Measurements from ENCODE around the gene ARHGAP15. TPM values are rescaled to one million over a fixed set of nuclear protein-coding genes. Genes with fewer than 3 reads are reported as not detected.

ARHGAP15 gene
- total and polyA plus RNA-seq, 12 donors, result 1.3 to 7.7 (median 2.8) TPM

DNA sequence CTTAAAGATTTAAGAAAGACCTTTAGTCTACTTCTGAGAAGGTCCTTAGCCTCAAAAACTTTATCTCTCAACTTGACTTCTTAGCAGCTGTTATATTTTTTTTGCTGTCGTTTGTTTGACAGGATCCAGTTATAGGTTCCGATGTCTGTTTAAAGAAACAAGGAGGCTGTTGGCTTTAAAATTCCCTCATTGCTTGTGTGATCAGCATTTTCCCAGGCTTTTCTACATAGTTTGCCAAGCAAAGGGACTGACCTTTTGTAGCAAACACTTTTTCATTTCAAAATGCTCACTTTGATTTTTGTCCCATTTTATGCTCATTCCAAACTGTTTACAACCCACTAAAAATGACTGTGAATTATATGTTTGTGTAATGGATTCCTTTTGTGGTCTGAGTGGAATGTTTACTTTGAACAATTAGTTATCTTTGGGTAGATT, 394.9 kb downstream of the ARHGAP15 start:
- TF ChIP-seq, protein P1, sequence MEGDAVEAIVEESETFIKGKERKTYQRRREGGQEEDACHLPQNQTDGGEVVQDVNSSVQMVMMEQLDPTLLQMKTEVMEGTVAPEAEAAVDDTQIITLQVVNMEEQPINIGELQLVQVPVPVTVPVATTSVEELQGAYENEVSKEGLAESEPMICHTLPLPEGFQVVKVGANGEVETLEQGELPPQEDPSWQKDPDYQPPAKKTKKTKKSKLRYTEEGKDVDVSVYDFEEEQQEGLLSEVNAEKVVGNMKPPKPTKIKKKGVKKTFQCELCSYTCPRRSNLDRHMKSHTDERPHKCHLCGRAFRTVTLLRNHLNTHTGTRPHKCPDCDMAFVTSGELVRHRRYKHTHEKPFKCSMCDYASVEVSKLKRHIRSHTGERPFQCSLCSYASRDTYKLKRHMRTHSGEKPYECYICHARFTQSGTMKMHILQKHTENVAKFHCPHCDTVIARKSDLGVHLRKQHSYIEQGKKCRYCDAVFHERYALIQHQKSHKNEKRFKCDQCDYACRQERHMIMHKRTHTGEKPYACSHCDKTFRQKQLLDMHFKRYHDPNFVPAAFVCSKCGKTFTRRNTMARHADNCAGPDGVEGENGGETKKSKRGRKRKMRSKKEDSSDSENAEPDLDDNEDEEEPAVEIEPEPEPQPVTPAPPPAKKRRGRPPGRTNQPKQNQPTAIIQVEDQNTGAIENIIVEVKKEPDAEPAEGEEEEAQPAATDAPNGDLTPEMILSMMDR (IDR thresholded peaks at IDR 0.05), result no peak
- DNase-seq, result no peak
- peak overlapping the region in 8 of 10 donors; percentile 1 to 55 (median 48) for H3K27ac ChIP-seq
- no peaks in the 10 kb centered on the region for H3K9me3 ChIP-seq
- intact Hi-C loops (cut with DNase I), result loop anchor here in 1 of 10 donors (5.0 to 10.0 kb wide), 3 partner anchors 92 to 991 kb away; no protein-coding TSS in a partner anchor
- WGBS, 2 donors, result 25 to 26% methylated on average over 2 of the region's 2 CpGs
- peaks cover 0 to 50% (median 12%) of the 10 kb centered on the region in 9 donors for H3K4me1 ChIP-seq
- H3K27me3 ChIP-seq, result no peaks in the 10 kb centered on the region
- peak in 5 of 8 donors; percentile 6 to 60 (median 52) for ATAC-seq
- no peak overlapping the region for H3K4me3 ChIP-seq
- H3K36me3 ChIP-seq, result peaks cover 0 to 8% (median 0%) of the 10 kb centered on the region in 9 donors

DNA sequence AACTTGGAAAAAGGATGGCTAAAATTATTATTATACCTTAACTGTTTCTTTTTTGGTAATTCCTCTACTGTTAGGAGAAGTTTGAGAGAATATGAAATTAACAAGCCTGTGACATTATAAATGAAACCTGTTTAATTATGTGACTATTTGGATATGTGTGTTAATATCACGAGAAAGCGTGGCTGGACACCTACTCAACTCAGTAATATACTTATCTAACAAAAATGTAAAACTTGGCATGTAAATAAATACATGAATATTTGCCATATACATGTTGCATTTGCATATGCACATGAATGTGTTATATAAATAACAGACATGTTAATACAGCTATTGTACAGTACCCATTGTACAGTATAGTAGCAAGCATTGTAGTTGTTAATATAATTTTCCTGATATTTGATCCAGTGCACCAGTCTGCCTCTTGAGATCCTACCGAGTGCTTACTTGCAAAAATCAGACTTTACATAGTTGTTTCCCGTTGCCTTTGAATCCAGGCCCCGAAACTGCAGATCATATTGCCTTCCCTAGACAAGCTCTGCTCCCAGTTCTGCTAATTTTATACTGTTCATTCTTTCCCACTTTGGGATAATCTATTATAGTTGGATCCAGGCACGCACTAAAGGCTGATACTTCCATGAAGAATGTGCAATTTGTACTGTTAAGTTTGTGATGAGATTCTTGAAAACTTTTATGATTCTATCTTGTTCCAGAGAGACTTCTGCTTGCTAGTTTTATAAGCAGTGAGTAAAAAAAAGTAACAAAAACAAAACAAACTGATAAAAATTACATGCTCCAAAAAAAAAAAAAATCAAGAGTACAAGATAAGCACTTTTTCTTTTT, 395.6 kb downstream of the ARHGAP15 start:
- intact Hi-C loops (cut with DNase I), result loop anchor here in 1 of 10 donors (5.0 to 10.0 kb wide), 3 partner anchors 92 to 990 kb away; no protein-coding TSS in a partner anchor
- WGBS, 2 donors, result 52 to 61% methylated on average over 6 of the region's 6 CpGs
- Histone ChIP-seq H3K4me1 (peaks cover 0 to 50% (median 12%) of the 10 kb centered on the region in 9 donors), H3K9me3 (no peaks in the 10 kb centered on the region), H3K27ac (peak overlapping the region in 7 of 10 donors; percentile 1 to 55 (median 48)), H3K4me3 (peak overlapping the region in 1 of 10 donors; percentile 2), H3K27me3 (no peaks in the 10 kb centered on the region), H3K36me3 (peaks cover 0 to 1% (median 0%) of the 10 kb centered on the region in 9 donors)
- ATAC-seq (peak in 5 of 8 donors; percentile 13 to 69 (median 60)), DNase-seq (no peak)
- TF ChIP-seq, protein P1 (IDR thresholded peaks at IDR 0.05), result no peak

DNA sequence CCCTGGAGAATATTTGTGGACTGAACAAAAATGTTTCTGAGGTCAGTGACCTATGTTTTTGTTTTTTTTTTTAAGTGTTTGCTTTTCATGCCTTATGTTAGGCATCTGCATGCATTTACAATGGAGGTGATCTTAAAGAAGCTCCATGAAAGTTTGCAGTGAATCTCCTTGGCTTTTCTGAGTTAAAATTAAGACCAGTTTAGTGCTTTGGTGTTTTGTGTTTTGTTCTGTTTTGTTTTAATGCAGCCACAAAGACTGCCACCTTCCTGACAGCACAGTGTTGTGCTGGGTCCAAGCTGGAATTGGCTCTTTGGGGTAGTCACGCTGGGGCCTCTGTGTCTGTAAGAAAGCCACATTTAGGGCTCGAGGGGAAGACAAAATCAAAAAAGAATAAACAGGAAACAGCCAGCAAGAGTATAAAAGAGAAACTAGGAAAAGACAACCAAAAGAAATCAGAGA, 396.2 kb downstream of the ARHGAP15 start:
- WGBS, 2 donors, result 29 to 31% methylated on average over 2 of the region's 2 CpGs
- ATAC-seq (peak in 3 of 8 donors; percentile 24 to 66 (median 57)), DNase-seq (no peak)
- TF ChIP-seq, protein P1 (IDR thresholded peaks at IDR 0.05), result no peak
- no peak overlapping the region for H3K4me3 ChIP-seq
- no peaks in the 10 kb centered on the region for H3K9me3 ChIP-seq
- H3K4me1 ChIP-seq, result peaks cover 0 to 50% (median 12%) of the 10 kb centered on the region in 9 donors
- H3K36me3 ChIP-seq, result no peaks in the 10 kb centered on the region
- peak overlapping the region in 6 of 10 donors; percentile 32 to 55 (median 46) for H3K27ac ChIP-seq
- no peaks in the 10 kb centered on the region for H3K27me3 ChIP-seq
- intact Hi-C loops (cut with DNase I), result loop anchor here in 1 of 10 donors (10.0 kb wide), 2 partner anchors 409 to 989 kb away; no protein-coding TSS in a partner anchor

DNA sequence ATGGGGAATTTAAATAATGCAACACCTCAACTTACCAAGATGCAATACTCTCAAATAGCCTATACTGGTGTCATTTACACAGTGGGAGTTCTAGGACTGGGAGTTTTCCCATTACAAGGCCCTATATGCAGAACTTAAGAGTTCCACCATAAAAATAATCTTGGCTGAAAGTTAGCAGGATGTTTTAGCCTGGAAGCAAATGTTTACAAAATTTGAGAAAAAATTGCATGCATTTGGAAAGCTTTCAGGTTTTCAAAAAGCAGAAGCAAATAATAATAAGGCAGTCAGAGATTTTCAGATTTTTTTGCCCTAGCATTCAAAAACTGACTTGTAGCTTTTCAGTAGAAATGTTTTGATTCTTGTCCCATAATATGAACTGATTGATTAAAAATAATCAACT, 397.3 kb downstream of the ARHGAP15 start:
- peak overlapping the region in 3 of 10 donors; percentile 12 to 48 (median 15) for H3K27ac ChIP-seq
- H3K4me1 ChIP-seq, result peaks cover 0 to 44% (median 12%) of the 10 kb centered on the region in 9 donors
- H3K36me3 ChIP-seq, result no peaks in the 10 kb centered on the region
- no peak overlapping the region for H3K4me3 ChIP-seq
- intact Hi-C loops (cut with DNase I), result loop anchor here in 1 of 10 donors (10.0 kb wide), 2 partner anchors 408 to 988 kb away; no protein-coding TSS in a partner anchor
- ATAC-seq (no peak), DNase-seq (no peak)
- no peaks in the 10 kb centered on the region for H3K9me3 ChIP-seq
- TF ChIP-seq, protein P1 (IDR thresholded peaks at IDR 0.05), result no peak
- no peaks in the 10 kb centered on the region for H3K27me3 ChIP-seq

Data from heart right ventricle (tissue), 16 donors.